Prostate gland (tissue), 2 donors: ENCODE measurements around the gene NLRC3.

Experiments used
- CTCF ChIP-seq, 4 experiments: fragments of 200-600 bp in 2 of 4; fragments of 450-650 bp in 2 of 4; sonication (generic) in 2 of 4; IDR thresholded peaks; 1 replicate in 3 of 4; 2 replicates in 1 of 4; pipeline ENCODE4 v1.5.1; 2016 to 2019; ENCODE audit warnings: antibody characterized with exemption in 4 of 4, mild to moderate bottlenecking in 2 of 4, moderate library complexity in 2 of 4
- POLR2A ChIP-seq: fragments of 450-650 bp; IDR thresholded peaks from one replicate; pipeline ENCODE4 v1.6.1; 2016; ENCODE audit warnings: antibody characterized with exemption, mild to moderate bottlenecking
- POLR2AphosphoS5 ChIP-seq: sonication (generic); formaldehyde crosslinking; IDR thresholded peaks from one replicate; pipeline ENCODE4 v1.6.1; 2017; ENCODE audit warnings: antibody characterized with exemption

GRCh38 chr16:3589001-3589400, 11.8 kb upstream of the NLRC3 start:
- TF ChIP-seq POLR2AphosphoS5 (no peak), CTCF (IDR thresholded peaks at IDR 0.05) (no peak), POLR2A (no peak)
